HepG2 (cell line): ENCODE data around the gene MOCS1. TPM values are rescaled to one million over a fixed set of nuclear protein-coding genes. Genes with fewer than 3 reads are reported as not detected.

Experiments used
- DBP ChIP-seq: sonication (generic); formaldehyde crosslinking; IDR thresholded peaks from 2 replicates; pipeline ENCODE4 v1.4.0; 2020; ENCODE audit warnings: missing genetic modification reagents; ENCODE audit errors: not compliant biosample characterization
- KAT8 ChIP-seq: IDR thresholded peaks from 2 replicates; pipeline ENCODE4 v1.6.1; 2016; ENCODE audit warnings: missing genetic modification reagents, missing compliant biosample characterization
- MBNL3 ChIP-seq: fragments of 250-450 bp; sonication (Bioruptor Pico); conservative IDR thresholded peaks from 2 replicates; pipeline ENCODE4 v1.8.0; 2022; ENCODE audit warnings: mild to moderate bottlenecking, inconsistent platforms
- MEIS1 ChIP-seq: sonication (generic); formaldehyde crosslinking; IDR thresholded peaks from 2 replicates; pipeline ENCODE4 v1.9.0; 2021; ENCODE audit warnings: mild to moderate bottlenecking, missing genetic modification reagents, moderate library complexity, borderline replicate concordance
- NBN ChIP-seq: fragments of 450-650 bp; conservative IDR thresholded peaks from 2 replicates; pipeline ENCODE4 v1.6.1; 2017
- NCOA5 ChIP-seq: sonication (generic); formaldehyde crosslinking; IDR thresholded peaks from 2 replicates; pipeline ENCODE4 v1.4.0; 2020; ENCODE audit warnings: missing genetic modification reagents
- POLR2AphosphoS5 ChIP-seq: IDR thresholded peaks from 2 replicates; pipeline ENCODE4 v1.6.1; 2012; ENCODE audit warnings: low read depth, low read length
- TCF12 ChIP-seq, 2 experiments: fragments of 450-650 bp in 1 of 2; sonication (generic) in 1 of 2; formaldehyde crosslinking in 1 of 2; IDR thresholded peaks; 2 replicates each; pipeline versions ENCODE4 v1.6.1 to v1.8.0; 2017 to 2022; ENCODE audit warnings: antibody characterized with exemption in 1 of 2, mild to moderate bottlenecking in 1 of 2, missing genetic modification reagents in 1 of 2, moderate library complexity in 1 of 2
- TFE3 ChIP-seq: IDR thresholded peaks from 2 replicates; pipeline ENCODE4 v1.6.1; 2016
- ZNF275 ChIP-seq: sonication (generic); formaldehyde crosslinking; IDR thresholded peaks from 2 replicates; pipeline ENCODE4 v1.8.0; 2022; ENCODE audit warnings: missing genetic modification reagents, mild to moderate bottlenecking, inconsistent platforms, borderline replicate concordance
- ZNF432 ChIP-seq: sonication (generic); formaldehyde crosslinking; IDR thresholded peaks from 2 replicates; pipeline ENCODE4 v1.5.0; 2020; ENCODE audit warnings: missing genetic modification reagents, mild to moderate bottlenecking, borderline replicate concordance
- ZNF615 ChIP-seq: sonication (generic); formaldehyde crosslinking; IDR thresholded peaks from 2 replicates; pipeline ENCODE4 v1.5.0; 2020; ENCODE audit warnings: mild to moderate bottlenecking, missing genetic modification reagents, borderline replicate concordance
- ZNF780A ChIP-seq: sonication (generic); formaldehyde crosslinking; IDR thresholded peaks from 2 replicates; pipeline ENCODE4 v1.8.0; 2022; ENCODE audit warnings: mild to moderate bottlenecking, missing genetic modification reagents, moderate library complexity
- ZNF782 ChIP-seq: sonication (generic); formaldehyde crosslinking; IDR thresholded peaks from 2 replicates; pipeline ENCODE4 v1.4.0; 2020; ENCODE audit warnings: missing genetic modification reagents, mild to moderate bottlenecking, borderline replicate concordance
- ZNF816 ChIP-seq: sonication (generic); formaldehyde crosslinking; IDR thresholded peaks from 2 replicates; pipeline ENCODE4 v1.8.0; 2022; ENCODE audit warnings: missing genetic modification reagents, mild to moderate bottlenecking, borderline replicate concordance
- polyA plus RNA-seq, 8 experiments: library from polyadenylated mRNA; depleted of rRNA in 3 of 8; stranded (reverse) in 7 of 8; unstranded in 1 of 8; fragments of >200 nt; fragmentation: Illumina TruSeq in 4 of 8; extraction: Trizol in 4 of 8; gene quantifications; 2 replicates each; pipeline versions ENCODE4 v1.2.1 to v1.2.3, GENCODE V29; 2011 to 2016; ENCODE audit warnings: low read depth in 4 of 8, missing spikeins in 1 of 8, mixed read lengths in 1 of 8; ENCODE audit not compliant: insufficient read depth in 1 of 8
- total RNA-seq, 5 experiments: library from RNA; depleted of rRNA; stranded (reverse); fragments of >200 nt; fragmentation: Illumina TruSeq; extraction: Trizol; gene quantifications; 2 replicates each; pipeline ENCODE4 v1.2.3, GENCODE V29; 2016; ENCODE audit warnings: low read depth in 1 of 5
- TF ChIP-seq, protein P1 (sequence below): sonication (generic); formaldehyde crosslinking; IDR thresholded peaks from 2 replicates; pipeline ENCODE4 v1.4.0; 2020; ENCODE audit warnings: low read depth, mild to moderate bottlenecking, missing genetic modification reagents
- TF ChIP-seq, protein P2 (sequence below): sonication (generic); formaldehyde crosslinking; IDR thresholded peaks from 2 replicates; pipeline ENCODE4 v1.5.0; 2020; ENCODE audit warnings: mild to moderate bottlenecking, missing genetic modification reagents
- TF ChIP-seq, protein P3 (sequence below): IDR thresholded peaks from 2 replicates; pipeline ENCODE4 v1.6.1; 2012; ENCODE audit warnings: inconsistent platforms
- TF ChIP-seq, protein P4 (sequence below): sonication (generic); formaldehyde crosslinking; IDR thresholded peaks from 2 replicates; pipeline ENCODE4 v1.5.0; 2020; ENCODE audit warnings: mild to moderate bottlenecking, missing genetic modification reagents, borderline replicate concordance

The MOCS1 gene
- total and polyA plus RNA-seq, 2 of the 13 experiments (the other 11 are each of a cell fraction or from before 2014, with no cell fraction given) = 5.3 to 11.7 TPM

DNA sequence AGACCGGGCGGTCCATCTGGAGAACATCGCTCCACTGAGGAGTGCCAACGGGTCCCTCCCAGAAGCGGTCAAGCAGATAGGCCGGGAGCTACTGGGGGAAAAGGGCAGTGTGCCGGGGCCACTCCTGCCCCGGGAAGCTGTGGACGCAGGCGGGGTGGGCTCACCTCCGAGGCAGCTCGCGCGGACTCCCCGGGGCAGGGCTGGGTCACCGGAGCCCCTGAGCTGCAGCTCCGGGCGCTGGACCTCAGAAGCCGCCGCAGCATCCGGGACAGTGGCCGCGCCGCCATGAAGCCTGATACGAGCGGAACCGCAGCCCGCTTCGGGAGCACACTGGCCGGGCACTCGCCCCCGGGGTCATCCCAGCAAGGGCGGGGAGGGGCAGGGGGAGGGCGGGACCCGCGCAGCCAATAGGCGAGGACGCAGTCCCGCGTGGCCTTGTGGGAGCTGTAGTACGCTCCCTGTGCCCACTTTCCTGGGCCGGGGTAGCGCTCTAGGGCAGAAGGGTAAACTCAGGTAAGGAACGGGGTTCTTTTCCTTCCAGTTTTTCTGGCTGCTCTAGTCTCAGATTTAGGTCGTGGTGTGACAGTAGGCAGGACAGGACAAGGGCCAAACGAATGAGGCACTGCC, at the start of gene MOCS1 (continued):
- TF ChIP-seq, protein P1, sequence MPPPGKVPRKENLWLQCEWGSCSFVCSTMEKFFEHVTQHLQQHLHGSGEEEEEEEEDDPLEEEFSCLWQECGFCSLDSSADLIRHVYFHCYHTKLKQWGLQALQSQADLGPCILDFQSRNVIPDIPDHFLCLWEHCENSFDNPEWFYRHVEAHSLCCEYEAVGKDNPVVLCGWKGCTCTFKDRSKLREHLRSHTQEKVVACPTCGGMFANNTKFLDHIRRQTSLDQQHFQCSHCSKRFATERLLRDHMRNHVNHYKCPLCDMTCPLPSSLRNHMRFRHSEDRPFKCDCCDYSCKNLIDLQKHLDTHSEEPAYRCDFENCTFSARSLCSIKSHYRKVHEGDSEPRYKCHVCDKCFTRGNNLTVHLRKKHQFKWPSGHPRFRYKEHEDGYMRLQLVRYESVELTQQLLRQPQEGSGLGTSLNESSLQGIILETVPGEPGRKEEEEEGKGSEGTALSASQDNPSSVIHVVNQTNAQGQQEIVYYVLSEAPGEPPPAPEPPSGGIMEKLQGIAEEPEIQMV = no peak
- TF ChIP-seq, protein P2, sequence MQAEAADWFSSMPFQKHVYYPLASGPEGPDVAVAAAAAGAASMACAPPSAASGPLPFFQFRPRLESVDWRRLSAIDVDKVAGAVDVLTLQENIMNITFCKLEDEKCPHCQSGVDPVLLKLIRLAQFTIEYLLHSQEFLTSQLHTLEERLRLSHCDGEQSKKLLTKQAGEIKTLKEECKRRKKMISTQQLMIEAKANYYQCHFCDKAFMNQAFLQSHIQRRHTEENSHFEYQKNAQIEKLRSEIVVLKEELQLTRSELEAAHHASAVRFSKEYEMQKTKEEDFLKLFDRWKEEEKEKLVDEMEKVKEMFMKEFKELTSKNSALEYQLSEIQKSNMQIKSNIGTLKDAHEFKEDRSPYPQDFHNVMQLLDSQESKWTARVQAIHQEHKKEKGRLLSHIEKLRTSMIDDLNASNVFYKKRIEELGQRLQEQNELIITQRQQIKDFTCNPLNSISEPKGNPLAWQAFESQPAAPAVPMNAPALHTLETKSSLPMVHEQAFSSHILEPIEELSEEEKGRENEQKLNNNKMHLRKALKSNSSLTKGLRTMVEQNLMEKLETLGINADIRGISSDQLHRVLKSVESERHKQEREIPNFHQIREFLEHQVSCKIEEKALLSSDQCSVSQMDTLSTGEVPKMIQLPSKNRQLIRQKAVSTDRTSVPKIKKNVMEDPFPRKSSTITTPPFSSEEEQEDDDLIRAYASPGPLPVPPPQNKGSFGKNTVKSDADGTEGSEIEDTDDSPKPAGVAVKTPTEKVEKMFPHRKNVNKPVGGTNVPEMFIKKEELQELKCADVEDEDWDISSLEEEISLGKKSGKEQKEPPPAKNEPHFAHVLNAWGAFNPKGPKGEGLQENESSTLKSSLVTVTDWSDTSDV = no peak
- no peak for TF ChIP-seq NBN
- no peak for TF ChIP-seq TCF12 (IDR thresholded peaks at IDR 0.05)
- no peak for TF ChIP-seq TCF12 (CRISPR knock-in tag; IDR thresholded peaks at IDR 0.05)
- TF ChIP-seq NCOA5 = no peak
- TF ChIP-seq, protein P3, sequence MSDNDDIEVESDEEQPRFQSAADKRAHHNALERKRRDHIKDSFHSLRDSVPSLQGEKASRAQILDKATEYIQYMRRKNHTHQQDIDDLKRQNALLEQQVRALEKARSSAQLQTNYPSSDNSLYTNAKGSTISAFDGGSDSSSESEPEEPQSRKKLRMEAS = peak; percentile 1; the same call in 1 of the 2 replicates
- no peak; the same call in 1 of the 2 replicates for TF ChIP-seq ZNF782
- TF ChIP-seq MBNL3 (CRISPR knock-in tag) = no peak
- peak; percentile 78 for TF ChIP-seq POLR2AphosphoS5
- no peak for TF ChIP-seq ZNF432 (CRISPR knock-in tag)
- TF ChIP-seq DBP (CRISPR knock-in tag) = no peak
- TF ChIP-seq TFE3 (CRISPR knock-in tag) = no peak
- TF ChIP-seq ZNF816 (CRISPR knock-in tag) = no peak
- no peak for TF ChIP-seq ZNF780A
- TF ChIP-seq, protein P4, sequence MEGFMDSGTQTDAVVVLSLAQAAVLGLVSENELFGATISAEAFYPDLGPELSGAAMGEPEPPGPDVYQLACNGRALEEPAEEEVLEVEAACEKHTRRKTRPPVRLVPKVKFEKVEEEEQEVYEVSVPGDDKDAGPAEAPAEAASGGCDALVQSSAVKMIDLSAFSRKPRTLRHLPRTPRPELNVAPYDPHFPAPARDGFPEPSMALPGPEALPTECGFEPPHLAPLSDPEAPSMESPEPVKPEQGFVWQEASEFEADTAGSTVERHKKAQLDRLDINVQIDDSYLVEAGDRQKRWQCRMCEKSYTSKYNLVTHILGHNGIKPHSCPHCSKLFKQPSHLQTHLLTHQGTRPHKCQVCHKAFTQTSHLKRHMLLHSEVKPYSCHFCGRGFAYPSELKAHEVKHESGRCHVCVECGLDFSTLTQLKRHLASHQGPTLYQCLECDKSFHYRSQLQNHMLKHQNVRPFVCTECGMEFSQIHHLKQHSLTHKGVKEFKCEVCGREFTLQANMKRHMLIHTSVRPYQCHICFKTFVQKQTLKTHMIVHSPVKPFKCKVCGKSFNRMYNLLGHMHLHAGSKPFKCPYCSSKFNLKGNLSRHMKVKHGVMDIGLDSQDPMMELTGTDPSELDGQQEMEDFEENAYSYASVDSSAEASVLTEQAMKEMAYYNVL = no peak
- no peak for TF ChIP-seq MEIS1
- no peak for TF ChIP-seq ZNF615 (CRISPR knock-in tag)
- TF ChIP-seq ZNF275 (CRISPR knock-in tag) = no peak
- TF ChIP-seq KAT8 = peak; percentile 68
